Occipital lobe (tissue), 1 donor: ENCODE results near the gene TMPRSS6. TPM values are rescaled to one million over a fixed set of nuclear protein-coding genes. Genes with fewer than 3 reads are reported as not detected.

Experiments used
- total RNA-seq: library from RNA; depleted of rRNA; stranded (reverse); fragments of >200 nt; gene quantifications from one replicate; pipeline ENCODE4 v1.2.3, GENCODE V29; 2014

Gene TMPRSS6
- total RNA-seq, 1 donor from 2014 or later = not detected

Other genes with a start within 250 kb of the TMPRSS6 start
- gene NCF4, start 248.7 kb downstream of the TMPRSS6 start, total RNA-seq = 2.5 TPM
- gene CSF2RB, start 196.1 kb downstream of the TMPRSS6 start, total RNA-seq = 0.62 TPM
- 5.5 TPM for gene TST, start 90.3 kb downstream of the TMPRSS6 start, total RNA-seq
- gene MPST, start 90.0 kb downstream of the TMPRSS6 start, total RNA-seq = 28.1 TPM
- gene KCTD17, start 58.0 kb downstream of the TMPRSS6 start, total RNA-seq = 22.6 TPM
- gene IL2RB, start 40.2 kb upstream of the TMPRSS6 start, total RNA-seq = not detected
- 5.3 TPM for gene C1QTNF6, start 78.5 kb upstream of the TMPRSS6 start, total RNA-seq
- not detected for gene SSTR3, start 102.8 kb upstream of the TMPRSS6 start, total RNA-seq
- not detected for gene RAC2, start 134.6 kb upstream of the TMPRSS6 start, total RNA-seq
- 2.3 TPM for gene CYTH4, start 172.8 kb upstream of the TMPRSS6 start, total RNA-seq